ENCODE measurements around the gene AXDND1.
"Not testable (repeated sequence)": the region's sequence is repeated elsewhere in the genome, so short reads cannot be mapped to it uniquely, and the experiment has no call there.

Gene AXDND1

DNA sequence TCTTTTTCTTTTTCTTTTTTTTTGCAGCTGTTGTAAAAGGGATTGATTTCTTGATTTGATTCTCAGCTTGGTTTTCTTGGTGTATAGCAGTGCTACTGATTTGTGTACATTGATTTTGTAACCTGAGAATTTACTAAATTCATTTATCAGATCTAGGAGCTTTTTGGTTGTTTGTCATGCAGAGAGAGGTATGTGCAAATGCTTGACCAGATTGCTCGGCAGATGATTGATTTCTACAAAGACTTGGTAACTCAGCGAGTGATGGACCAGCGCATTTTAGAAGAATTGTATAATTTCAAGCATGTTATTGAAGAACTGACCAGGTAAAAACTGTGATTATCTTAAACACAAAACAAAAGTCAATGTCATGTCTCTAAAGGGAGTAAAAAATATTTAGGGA, 27.9 kb downstream of the AXDND1 start:
- TF ChIP-seq, protein P1, sequence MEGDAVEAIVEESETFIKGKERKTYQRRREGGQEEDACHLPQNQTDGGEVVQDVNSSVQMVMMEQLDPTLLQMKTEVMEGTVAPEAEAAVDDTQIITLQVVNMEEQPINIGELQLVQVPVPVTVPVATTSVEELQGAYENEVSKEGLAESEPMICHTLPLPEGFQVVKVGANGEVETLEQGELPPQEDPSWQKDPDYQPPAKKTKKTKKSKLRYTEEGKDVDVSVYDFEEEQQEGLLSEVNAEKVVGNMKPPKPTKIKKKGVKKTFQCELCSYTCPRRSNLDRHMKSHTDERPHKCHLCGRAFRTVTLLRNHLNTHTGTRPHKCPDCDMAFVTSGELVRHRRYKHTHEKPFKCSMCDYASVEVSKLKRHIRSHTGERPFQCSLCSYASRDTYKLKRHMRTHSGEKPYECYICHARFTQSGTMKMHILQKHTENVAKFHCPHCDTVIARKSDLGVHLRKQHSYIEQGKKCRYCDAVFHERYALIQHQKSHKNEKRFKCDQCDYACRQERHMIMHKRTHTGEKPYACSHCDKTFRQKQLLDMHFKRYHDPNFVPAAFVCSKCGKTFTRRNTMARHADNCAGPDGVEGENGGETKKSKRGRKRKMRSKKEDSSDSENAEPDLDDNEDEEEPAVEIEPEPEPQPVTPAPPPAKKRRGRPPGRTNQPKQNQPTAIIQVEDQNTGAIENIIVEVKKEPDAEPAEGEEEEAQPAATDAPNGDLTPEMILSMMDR (IDR thresholded peaks at IDR 0.05; ENCODE audit: borderline replicate concordance, insufficient read depth, low read depth, low read length): no peak
- H3K4me3 ChIP-seq (ENCODE audit: low read depth, low read length): no peak overlapping the region

DNA sequence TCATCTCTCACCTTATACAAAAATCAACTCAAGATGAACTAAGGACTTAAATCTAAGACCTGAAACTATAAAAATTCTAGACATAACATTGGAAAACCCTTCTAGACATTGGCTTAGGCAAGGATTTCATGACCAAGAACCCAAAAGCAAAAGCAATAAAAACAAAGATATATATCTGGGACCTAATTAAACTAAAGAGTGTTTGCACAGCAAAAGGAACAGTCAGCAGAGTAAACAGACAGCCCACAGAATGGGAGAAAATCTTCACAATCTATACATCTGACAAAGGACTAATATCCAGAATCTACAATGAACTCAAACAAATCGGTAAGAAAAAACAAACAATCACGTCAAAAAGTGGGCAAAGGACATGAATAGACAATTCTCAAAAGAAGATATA, 33.6 kb downstream of the AXDND1 start:
- H3K4me3 ChIP-seq (ENCODE audit: low read depth, low read length): not testable (repeated sequence)

GRCh38 chr1:179417760-179418159, 52.0 kb downstream of the AXDND1 start:
- H3K4me3 ChIP-seq (ENCODE audit: low read depth, low read length): not testable (repeated sequence)

DNA sequence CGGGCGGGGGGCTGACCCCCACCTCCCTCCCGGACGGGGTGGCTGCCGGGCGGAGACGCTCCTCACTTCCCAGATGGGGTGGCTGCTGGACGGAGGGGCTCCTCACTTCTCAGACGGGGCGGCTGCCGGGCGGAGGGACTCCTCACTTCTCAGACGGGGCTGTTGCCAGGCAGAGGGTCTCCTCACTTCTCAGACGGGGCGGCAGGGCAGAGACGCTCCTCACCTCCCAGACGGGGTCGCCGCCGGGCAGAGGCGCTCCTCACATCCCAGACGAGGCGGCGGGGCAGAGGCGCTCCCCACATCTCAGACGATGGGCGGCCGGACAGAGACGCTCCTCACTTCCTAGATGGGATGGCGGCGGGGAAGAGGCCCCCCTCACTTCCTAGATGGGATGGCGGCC, 52.9 kb downstream of the AXDND1 start:
- not testable (repeated sequence) for H3K4me3 ChIP-seq (ENCODE audit: low read depth, low read length)

- TF ChIP-seq, protein P1 (IDR thresholded peaks at IDR 0.05; ENCODE audit: borderline replicate concordance, insufficient read depth, low read depth, low read length): no peak
- H3K4me3 ChIP-seq (ENCODE audit: low read depth, low read length): no peak overlapping the region
Observed at GRCh38 chr1:179424610-179425009, 58.8 kb downstream of the AXDND1 start.

- TF ChIP-seq, protein P1 (IDR thresholded peaks at IDR 0.05; ENCODE audit: borderline replicate concordance, insufficient read depth, low read depth, low read length): no peak
- H3K4me3 ChIP-seq (ENCODE audit: low read depth, low read length): no peak overlapping the region
Observed at GRCh38 chr1:179425186-179425585, 59.4 kb downstream of the AXDND1 start.

DNA sequence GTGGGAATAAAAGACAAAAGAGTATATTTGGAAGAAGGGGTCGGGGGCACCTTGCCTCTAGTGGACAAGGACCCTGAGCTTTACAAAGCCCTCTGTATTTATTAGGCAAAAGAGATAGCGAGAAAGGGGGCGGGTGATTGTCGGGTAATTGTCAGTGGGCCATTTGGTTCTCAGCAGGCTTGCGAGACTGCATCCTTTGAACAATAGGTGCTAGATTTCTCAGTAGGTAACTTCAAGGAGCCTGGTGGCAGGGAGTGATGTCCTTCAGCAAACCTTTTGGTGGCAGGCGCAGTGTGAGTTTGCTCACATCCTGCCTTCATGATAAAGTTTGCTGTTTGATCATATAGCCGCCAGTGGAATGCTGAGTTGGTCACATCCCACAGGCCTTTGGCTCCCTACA, 71.4 kb downstream of the AXDND1 start:
- TF ChIP-seq, protein P1 (IDR thresholded peaks at IDR 0.05; ENCODE audit: borderline replicate concordance, insufficient read depth, low read depth, low read length): no peak
- no peak overlapping the region for H3K4me3 ChIP-seq (ENCODE audit: low read depth, low read length)

DNA sequence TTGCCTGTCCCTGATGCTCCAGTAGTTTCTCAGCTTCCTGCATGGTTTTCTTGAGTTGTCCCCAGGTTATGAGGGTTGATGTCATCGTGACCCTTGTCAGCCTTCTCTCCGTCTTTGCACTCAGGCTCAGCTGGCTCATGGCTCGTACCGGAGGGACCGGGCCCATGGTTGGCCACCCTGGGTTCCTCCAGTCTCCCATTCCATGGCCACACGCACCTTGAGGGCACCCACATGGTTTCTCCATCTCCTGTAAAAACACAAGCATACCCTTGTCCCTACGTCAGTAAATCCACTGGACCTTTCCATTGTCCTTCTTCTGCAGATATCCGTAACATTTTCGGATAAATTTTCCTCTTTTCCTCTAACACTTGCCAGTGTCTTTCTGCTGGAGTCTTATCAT, 73.9 kb downstream of the AXDND1 start:
- not testable (repeated sequence) for H3K4me3 ChIP-seq (ENCODE audit: low read depth, low read length)

DNA sequence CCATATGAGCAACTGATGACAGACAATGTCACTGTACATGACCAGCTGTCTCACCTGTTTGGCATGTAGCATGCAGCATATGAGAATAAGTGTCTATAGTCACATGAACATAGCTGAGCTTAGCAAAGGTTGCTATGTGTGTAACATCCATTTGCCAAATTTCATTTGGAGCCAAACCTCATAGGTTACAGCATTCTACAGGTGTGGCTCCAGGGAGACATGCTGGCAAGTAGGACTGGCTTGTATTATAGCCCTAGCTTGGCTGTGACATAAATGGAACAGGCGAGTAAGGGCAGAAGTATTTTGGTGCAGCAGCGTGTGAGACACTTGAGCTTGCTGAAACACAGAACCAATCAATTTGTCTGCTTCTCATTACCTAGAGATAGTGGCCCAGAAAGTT, 74.5 kb downstream of the AXDND1 start:
- H3K4me3 ChIP-seq (ENCODE audit: low read depth, low read length): not testable (repeated sequence)

GRCh38 chr1:179440971-179441370, 75.2 kb downstream of the AXDND1 start:
- TF ChIP-seq, protein P1 (IDR thresholded peaks at IDR 0.05; ENCODE audit: borderline replicate concordance, insufficient read depth, low read depth, low read length): no peak
- no peak overlapping the region for H3K4me3 ChIP-seq (ENCODE audit: low read depth, low read length)
